NK-92 (cell line): ENCODE measurements around the gene ZBTB43.

ENCODE experiments used
- DNase-seq: peaks from one replicate; lab custom pipeline; 2025; ENCODE audit not compliant: unreplicated experiment; lab: John Stamatoyannopoulos, UW

Gene ZBTB43

DNA sequence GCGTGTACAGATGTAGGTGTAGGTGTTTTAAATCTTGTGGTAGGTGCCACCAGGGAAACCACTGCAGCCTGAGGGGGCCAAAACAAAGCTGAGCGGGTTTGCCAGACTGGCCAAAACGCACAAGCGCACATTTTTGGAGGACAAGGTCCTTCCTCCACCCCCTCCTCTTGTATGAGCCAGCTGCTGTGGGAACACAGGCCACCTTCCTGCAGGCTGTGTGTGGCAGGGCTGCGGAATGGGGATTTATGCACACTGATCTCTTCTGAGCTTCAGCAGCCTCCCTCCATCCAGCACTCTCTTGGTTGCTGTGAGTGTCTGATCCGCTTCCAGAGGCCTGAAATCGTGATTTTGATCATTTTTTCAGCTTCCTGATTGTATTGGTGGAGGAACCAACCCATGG is 22.4 kb downstream of the ZBTB43 start:
- no peak for DNase-seq

DNA sequence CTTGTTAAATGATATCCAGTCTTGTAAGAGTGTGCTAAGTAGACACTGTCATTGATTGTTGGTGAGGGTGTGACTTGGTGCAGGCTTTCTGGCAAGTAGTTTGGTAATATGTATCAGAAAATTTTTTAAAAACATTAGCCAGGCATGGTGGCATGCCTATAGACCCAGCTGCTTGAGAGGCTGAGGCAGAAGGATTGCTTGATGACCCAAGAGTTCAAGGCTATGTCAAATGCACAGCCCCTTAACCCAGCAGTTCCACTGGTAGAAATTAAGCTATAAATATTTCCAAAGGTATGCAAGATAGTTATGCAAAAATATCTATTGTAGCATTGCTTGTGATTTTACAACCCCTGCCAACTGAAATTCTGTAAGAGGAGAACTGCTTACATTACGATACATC is 24.2 kb downstream of the ZBTB43 start:
- DNase-seq = no peak

DNA sequence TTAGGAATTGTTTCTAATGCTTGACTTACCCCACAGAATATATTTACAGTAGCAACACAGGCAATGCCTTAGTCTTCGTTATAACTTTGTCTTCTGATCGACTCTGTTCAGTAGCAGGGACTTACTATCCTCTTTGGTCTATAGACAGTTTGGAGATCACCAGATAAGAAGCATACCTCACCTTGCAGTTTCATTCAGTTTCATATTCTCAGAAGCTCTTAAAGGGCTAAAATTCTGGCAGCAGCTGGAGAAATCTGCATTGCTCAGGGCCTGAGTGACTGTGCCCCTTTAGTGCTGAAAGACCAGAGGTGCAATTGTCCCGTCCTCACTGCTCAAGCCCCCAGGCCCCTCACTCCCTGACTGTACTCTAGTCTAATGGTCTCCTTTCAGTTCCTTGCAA is 26.0 kb downstream of the ZBTB43 start:
- DNase-seq = no peak

DNA sequence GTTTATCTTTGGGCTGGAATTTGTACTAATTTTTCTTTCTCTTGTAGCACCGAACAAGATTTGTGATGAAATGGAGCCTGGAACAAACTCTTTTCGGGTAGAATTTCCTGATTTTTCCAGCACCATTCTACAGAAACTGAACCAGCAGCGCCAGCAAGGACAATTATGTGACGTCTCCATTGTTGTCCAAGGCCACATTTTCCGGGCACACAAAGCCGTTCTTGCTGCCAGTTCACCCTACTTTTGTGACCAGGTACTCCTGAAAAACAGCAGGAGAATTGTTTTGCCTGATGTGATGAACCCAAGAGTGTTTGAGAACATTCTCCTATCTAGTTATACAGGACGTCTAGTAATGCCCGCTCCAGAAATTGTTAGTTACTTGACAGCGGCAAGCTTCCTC is 27.6 kb downstream of the ZBTB43 start:
- no peak for DNase-seq

DNA sequence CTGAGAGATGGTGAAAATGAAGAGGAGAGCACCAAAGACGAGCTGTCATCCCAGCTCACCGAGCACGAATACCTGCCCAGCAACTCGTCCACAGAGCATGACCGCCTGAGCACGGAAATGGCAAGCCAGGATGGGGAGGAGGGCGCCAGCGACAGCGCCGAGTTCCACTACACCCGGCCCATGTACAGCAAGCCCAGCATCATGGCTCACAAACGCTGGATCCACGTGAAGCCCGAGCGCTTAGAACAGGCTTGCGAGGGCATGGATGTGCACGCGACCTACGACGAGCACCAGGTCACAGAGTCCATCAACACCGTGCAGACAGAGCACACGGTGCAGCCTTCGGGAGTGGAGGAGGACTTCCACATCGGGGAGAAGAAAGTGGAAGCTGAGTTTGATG is 28.2 kb downstream of the ZBTB43 start:
- no peak for DNase-seq

DNA sequence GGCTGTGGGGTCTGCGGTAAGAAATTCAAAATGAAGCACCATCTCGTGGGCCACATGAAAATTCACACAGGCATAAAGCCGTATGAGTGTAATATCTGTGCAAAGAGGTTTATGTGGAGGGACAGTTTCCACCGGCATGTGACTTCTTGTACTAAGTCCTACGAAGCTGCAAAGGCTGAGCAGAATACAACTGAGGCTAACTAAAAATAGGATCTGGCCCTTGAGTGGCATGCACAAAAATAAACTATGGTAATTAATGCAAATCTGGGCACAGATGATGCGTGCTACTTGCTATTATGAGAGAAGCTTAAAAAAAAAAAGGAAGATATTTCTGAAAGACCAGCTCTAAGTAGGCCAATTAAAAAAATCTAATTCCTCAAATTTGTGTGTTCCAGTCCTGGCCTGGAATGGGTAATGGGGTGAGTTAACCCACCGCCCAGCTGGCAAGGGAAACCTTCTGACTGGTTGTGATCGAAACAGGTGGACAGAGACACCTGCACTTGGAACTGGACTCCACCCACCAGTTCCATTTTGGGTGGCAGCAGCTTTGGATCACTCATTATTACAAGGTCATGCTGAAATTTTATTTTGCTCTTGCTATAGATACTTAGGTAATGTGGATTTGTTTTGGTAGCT is 29.0 kb downstream of the ZBTB43 start:
- no peak for DNase-seq

DNA sequence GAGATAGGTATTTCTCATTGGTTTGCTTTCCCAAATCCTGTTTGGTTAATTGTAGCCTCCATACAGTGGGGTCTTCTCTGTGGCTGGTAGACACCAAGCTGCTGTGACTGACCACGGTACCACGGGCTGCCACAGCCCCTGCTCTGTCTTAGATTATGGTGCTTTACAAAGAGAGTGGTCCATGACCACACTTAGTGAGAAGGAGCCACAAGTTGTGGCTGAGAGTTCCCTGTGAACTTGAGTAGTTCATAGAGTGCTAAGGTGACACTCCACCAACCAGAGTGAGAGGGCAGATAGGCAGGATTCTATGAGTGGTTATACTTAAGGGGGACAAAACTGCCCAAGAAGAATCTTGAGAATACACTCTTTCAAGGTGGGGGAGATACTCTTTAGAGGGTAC is 29.8 kb downstream of the ZBTB43 start:
- DNase-seq = no peak

DNA sequence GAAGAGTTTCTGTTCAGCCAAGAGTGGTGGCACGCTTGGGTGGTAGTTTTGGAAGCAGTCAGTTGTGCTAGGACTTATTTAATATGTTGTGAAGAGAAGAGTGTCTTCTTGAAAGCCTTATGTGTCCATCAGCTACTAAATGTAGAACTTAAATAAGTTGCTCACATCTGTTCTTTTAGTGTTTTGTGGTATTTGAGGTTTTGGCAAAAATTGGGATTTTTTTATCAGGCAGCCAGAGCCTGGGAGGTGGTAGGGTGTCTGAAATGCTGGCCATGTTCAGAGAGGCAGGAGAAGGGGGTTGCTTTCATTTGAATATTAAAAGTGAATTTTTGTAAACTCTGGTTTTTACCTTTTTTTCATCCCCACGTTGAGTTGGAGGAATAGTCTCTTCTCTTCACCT is 31.4 kb downstream of the ZBTB43 start:
- DNase-seq = no peak

DNA sequence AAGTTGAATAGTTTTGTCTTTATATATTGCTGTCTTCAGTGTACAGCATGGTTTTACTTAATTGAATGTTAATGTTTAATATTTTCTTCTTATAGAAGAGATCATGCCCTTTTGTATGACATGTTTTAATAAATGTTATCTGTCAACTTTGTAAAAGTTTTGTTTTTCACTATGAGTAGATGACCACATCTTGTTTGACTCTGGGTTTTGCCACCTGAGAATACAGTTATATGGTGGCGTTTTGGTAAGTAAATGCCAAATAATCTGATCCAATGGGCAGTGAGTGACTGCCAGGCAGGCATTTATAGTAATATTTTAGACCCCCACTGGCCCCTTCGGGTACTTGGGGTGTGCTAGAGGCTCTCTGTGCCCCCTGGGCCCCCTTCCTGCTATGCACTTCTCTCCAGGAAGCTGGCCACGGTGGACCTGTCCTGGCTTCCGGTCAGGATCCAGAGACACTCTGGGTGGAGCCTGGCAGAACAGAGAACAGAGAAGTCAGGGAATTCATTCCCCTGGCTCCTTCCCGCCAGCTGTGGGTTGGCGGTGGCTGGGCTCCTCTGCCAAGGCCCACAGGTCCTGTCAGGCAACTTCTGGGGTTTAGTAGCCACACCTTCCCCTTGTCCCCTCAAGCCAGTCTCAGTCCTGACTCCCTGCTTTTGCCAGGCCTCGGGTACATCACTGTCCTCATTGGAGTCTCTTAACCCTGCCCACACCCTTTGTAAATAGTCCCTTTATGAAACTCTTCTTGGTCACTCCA is 33.4 kb downstream of the ZBTB43 start:
- no peak for DNase-seq

DNA sequence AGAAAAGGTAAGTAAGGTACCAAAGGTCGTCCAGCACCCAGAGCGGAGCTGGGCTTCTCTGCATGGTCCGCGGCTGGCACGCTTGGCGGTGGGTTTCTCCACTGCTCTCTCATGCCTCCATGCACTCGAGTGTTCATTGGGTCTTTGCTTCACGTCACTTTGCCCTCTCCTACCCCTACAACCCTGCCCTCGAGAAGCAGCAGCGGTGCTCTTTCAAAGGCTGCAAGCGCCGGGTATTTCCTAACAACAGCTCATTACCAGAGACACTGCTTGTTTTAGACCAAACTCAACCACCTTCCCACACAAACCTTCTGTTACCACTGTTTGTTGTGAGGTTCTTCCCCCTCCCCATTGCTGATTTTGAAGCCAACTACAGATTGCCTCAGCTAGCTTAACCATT is 34.1 kb downstream of the ZBTB43 start:
- no peak for DNase-seq

DNA sequence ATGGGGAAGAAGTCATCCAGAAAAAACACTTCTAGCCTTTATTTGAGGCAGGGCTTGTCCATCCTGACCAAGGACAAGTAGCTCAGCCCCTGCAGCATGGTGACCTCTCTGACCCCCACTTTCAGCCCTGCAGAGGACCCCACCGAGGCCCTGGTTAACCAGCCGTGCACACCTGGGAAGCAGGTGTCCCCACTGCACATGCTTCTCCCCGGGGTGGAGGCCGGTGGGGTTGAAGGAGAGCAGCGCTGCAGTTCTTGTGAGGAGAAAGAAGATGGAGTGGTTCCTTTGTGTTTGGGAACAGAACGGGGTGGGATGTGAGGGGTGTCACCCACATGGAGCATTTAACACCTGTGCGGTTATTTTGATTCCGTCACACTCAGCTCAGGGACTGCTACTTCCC is 34.5 kb downstream of the ZBTB43 start:
- no peak for DNase-seq

DNA sequence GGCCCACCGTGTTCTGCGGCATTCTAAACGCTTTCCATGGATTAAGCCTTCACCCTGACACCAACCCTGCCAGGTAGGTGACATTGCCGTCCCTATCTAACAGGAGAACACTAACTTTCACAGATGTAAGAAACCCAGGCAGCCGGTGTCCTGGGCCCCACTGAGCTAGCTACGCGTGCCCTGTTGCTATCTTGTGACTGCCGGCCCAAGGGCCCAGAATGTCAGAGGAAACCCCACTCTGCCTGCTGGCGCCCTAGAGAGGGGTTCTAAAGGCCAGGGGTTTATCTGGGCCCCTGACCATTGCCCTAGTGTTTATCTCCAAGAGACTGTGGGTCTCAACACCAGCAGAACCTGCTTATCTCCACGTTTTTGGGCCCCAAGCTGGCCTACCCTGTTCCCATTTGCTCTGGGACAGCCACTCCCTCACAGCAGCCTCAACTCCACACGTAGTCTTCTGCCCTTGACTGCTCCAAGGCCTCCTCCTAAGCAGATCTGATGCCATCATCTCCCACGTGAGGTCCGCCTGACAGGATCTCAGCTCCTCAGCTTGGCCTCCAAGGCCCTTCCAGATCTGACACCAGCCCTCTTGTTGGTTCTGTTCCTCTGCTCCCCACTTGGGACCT is 37.5 kb downstream of the ZBTB43 start:
- no peak for DNase-seq

DNA sequence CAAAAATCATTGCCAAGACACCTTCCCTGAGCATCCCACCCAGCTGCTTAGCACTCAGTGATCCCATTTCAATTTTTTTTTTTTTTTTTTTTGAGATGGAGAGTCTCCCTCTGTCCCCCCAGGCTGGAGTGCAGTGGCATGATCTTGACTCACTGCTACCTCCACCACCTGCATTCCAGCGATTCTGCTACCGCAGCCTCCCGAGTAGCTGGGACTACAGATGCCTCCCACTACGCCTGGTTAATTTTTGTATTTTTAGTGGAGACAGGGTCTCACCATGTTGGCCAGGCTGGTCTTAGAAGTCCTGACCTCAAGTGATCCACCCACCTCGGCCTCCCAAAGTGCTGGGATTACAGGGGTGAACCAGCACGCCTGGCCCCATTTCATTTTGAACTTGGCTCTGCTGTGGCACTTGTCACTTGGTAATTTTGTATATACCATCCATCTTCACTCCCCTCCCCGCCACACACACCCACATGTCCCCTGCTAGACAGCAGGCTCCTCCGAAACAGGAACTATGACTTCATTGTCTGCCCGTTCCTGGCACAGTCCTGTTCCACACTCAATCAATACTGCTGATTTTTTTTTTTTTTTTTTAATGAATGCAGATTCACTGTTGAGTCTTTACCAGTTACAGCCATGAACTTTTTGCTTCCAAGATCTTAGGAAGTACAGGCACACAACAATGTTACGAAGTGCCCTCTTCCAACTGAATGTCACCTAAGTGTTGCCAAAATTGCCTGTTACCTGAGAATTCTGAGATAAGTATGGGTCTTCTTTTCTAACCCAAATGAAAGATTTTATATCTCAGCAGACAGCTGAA is 38.3 kb downstream of the ZBTB43 start:
- DNase-seq = no peak

DNA sequence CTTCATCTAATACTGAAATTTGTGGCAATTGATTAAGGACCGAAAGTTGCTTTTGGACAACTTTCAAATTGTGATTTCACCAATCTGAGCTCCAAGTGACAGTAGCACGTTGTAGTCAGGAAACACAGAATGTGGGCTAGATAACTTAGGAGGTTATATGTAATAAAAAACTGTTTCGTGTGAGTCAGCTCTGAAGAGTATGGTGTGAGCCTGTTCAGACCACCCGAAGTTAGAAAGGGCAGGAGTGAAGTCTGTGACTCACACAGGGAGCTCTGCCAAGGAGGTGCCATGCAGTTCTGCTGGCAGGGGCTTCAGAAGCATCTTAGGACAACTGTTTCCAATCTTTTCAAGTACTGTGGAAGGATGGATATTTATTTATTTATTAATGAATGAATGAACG is 39.2 kb downstream of the ZBTB43 start:
- no peak for DNase-seq

DNA sequence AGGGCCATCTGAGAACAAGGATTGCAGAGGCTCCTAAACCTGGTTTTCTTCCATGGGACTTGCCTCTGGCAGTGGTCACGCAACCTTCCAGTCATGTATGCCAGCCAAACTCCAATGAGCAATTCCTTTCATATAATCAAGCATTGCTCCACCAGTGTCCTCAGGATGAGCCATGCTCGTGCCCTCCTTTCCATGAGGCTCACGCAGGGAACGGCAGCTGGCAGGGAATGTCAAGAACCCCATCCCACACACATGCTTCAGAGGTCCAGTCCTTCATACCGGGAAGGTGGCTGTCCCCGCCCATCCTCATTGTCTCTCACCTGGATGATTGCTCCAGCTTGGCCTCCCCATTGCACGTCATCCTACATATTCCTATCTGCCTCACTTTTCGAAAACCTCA is 42.2 kb downstream of the ZBTB43 start:
- no peak for DNase-seq

DNA sequence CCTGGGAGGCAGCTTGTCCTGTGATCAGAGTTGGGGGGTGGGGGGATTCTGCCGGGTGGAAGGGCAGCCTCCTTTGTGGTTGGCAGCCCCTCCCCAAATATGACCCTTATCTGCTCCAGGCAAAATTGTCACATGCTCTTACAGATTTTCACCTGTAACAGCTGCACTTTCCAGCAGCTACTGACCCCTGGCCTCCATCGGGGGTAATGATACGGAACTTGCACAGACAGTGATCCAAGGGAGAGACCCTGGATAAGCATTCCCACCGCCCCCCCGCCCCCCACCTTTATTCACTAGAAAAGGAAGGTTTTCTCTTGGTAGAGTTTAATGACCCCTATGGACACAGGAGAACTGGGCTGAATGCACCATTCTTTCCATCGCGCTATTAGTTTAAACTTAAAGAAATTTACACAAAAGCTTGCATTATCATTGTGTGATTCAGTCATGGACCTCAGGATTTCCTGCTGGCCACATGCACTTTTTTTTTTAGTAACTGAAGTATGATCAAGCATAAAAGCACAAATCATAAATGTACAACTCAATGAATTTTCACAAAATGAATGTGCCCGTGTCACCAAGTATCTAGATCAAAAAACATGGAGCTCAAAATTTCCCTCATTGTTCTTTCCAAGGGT is 44.9 kb downstream of the ZBTB43 start:
- DNase-seq = no peak

DNA sequence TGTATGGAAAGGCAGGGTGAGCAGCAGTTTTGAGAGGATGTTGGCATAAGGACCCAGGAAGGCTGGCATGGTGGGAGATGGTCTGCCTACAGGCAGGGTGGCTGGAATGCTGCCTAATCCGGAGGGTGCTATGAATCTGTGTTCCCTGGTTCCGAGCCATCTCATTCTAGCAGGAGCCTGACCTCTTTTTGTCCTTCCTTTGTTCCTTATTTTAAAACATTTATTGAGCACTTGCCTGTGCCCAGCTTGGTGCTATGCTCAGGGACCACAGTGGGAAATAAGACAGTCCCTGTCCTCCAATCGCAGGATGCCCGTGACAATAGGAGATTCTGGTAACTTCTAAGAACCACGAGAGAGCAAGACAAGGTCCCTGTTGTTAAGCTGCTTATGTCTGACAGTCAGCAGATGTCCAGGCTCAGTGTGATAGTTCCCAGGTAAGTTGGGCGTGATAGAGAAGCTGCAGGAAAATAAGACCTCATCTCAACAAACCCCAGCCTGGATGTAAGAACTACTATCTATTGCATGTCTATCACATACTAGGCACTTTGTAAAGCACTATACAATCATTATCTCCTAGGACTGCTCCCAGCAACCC is 46.5 kb downstream of the ZBTB43 start:
- no peak for DNase-seq

DNA sequence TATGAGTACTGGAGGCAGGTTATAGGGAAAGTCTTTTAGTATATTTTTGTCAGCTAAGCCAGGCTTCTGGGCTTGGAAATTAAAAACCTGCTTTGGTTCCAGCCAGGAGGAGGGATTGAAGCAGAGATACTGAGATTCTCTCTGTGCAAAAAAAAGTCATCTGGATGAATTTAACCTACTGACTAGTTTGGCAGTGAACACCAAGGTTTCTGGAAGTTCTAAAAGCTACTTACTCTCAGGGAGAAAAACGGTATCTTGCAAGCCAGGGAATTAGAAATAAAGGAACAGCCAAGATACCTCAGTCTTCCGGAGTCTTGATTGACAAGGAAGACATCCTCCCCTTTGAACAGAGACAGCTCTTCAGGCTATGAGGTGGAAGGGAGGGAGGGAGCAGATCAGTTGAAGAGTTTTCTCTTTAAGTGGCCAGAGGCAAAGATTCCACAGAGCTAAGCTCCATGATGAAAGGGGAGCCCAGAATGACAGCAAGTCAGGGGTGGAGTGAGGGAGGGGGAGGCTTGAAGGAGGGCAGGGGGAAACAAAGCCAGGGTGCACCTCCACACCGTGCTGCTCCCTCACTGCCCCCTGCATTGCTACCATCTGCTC is 47.3 kb downstream of the ZBTB43 start:
- no peak for DNase-seq

DNA sequence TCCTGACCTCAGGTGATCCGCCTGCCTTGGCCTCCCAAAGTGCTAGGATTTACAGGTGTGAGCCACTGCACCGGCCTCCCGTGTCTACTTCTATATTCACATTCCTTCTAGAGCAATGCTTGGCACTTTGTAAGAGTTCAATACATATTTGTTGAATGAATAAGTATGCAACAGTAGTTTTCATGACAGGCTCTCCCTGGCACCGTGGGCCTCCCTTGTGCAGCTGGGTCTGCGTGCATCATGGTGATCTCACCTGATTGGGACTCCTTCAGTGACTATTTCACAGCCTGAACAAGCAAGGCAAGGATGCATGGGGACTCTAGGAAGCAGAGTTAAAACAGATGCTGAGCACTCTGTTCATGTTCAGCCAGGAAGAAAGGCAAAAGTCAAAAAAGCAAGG is 48.8 kb downstream of the ZBTB43 start:
- no peak for DNase-seq

DNA sequence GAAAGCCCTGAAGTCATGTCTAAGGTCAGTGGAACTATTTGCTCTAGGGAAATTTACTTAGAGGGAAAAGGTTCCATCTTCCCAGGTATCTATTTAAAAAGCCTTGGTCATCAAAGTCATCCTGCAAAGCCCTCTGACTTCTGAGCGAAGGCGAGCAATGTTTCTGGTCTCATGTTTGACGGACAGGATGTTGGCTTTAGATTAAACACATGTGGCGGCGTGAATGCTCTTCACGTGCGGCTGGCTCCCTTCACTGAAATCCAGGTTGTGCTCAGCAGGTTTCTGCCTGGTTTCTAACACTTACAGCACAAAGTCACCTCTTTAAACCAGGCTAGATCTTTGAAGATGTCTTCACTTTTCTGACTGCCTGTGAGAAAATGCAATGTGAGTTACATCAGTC is 49.9 kb downstream of the ZBTB43 start:
- no peak for DNase-seq
